Fibroblast of lung (primary cell): Measurements from ENCODE around the gene DTX3. TPM values are rescaled to one million over a fixed set of nuclear protein-coding genes. Genes with fewer than 3 reads are reported as not detected.
"Not testable (repeated sequence)": the region's sequence is repeated elsewhere in the genome, so short reads cannot be mapped to it uniquely, and the experiment has no call there.

Experiments used
- DNase-seq, 2 donors: peaks; one replicate each; pipeline versions ENCODE4 v3.0.0 to v3.0.0-alpha.2; 2010; ENCODE audit warnings: low read depth in 2 of 2
- H2AFZ ChIP-seq: 2 replicates; pipeline ENCODE4 v1.5.1; 2012; ENCODE audit warnings: low read length, control low read depth, inconsistent platforms
- H3K27ac ChIP-seq: 2 replicates; pipeline ENCODE4 v1.5.1; 2011; ENCODE audit warnings: low read length, control low read depth; ENCODE audit not compliant: insufficient read depth
- H3K27me3 ChIP-seq: 2 replicates; pipeline ENCODE4 v1.5.1; 2011; ENCODE audit warnings: mild to moderate bottlenecking, low read length; ENCODE audit not compliant: control insufficient read depth, insufficient read depth
- H3K36me3 ChIP-seq: 2 replicates; pipeline ENCODE4 v1.5.1; 2011; ENCODE audit warnings: low read length; ENCODE audit not compliant: control insufficient read depth, insufficient read depth
- H3K4me1 ChIP-seq: 2 replicates; pipeline ENCODE4 v1.5.1; 2011; ENCODE audit warnings: low read length; ENCODE audit not compliant: control insufficient read depth, insufficient read depth; ENCODE audit errors: extremely low read depth
- H3K4me2 ChIP-seq: 2 replicates; pipeline ENCODE4 v1.5.1; 2011; ENCODE audit warnings: low read length, control low read depth; ENCODE audit not compliant: insufficient read depth; ENCODE audit errors: extremely low read depth
- H3K4me3 ChIP-seq, 4 experiments: fragments of 200-600 bp in 1 of 4; sonication (generic) in 1 of 4; replicated peaks in 1 of 4; 2 replicates each; pipeline ENCODE4 v1.5.1; 2011 to 2016; ENCODE audit warnings: low read length in 4 of 4, low read depth in 3 of 4, mild to moderate bottlenecking in 3 of 4, control low read depth in 2 of 4, inconsistent platforms in 1 of 4, mixed read lengths in 1 of 4; ENCODE audit not compliant: insufficient read depth in 1 of 4; ENCODE audit errors: control extremely low read depth in 1 of 4
- H3K79me2 ChIP-seq: 2 replicates; pipeline ENCODE4 v1.5.1; 2012; ENCODE audit warnings: mild to moderate bottlenecking, low read length, inconsistent platforms; ENCODE audit not compliant: control insufficient read depth, insufficient read depth
- H3K9ac ChIP-seq: 2 replicates; pipeline ENCODE4 v1.5.1; 2011; ENCODE audit warnings: mild to moderate bottlenecking, low read length, control low read depth; ENCODE audit not compliant: insufficient read depth
- H3K9me3 ChIP-seq: 2 replicates; pipeline ENCODE4 v1.5.1; 2012; ENCODE audit warnings: low read depth, low read length; ENCODE audit not compliant: control insufficient read depth, insufficient read depth
- H4K20me1 ChIP-seq: 2 replicates; pipeline ENCODE4 v1.5.1; 2011; ENCODE audit warnings: low read length; ENCODE audit not compliant: control insufficient read depth, insufficient read depth; ENCODE audit errors: extremely low read depth
- EZH2 ChIP-seq: IDR thresholded peaks from 2 replicates; pipeline ENCODE4 v1.5.1; 2012; ENCODE audit warnings: low read length, control low read depth, mild to moderate bottlenecking; ENCODE audit errors: missing control alignments
- polyA plus RNA-seq, 2 donors: library from polyadenylated mRNA; depleted of rRNA in 1 of 2; stranded (reverse) in 1 of 2; unstranded in 1 of 2; fragments of >200 nt; gene quantifications; 2 replicates each; pipeline ENCODE4 v1.2.1, GENCODE V29; 2011 to 2012; ENCODE audit warnings: missing spikeins in 1 of 2
- total RNA-seq: library from RNA; depleted of rRNA; stranded (reverse); fragments of >200 nt; gene quantifications from 2 replicates; pipeline ENCODE4 v1.2.1, GENCODE V29; 2014
- TF ChIP-seq, protein P1 (sequence below), 2 donors: IDR thresholded peaks in 1 of 2; conservative IDR thresholded peaks in 1 of 2; 1 replicate in 1 of 2; 2 replicates in 1 of 2; pipeline ENCODE4 v1.5.1; 2011 to 2012; ENCODE audit warnings: low read length in 2 of 2, control low read depth in 1 of 2, inconsistent platforms in 1 of 2, low read depth in 1 of 2, mild to moderate bottlenecking in 1 of 2

The DTX3 gene
- total and polyA plus RNA-seq, 2 donors (not counting 1 experiment from before 2014, with no cell fraction given) = 12.1 to 30.4 TPM

- no peaks in the 10 kb centered on the region for H3K36me3 ChIP-seq
- H3K27ac ChIP-seq = no peak overlapping the region
- H3K9me3 ChIP-seq = no peaks in the 10 kb centered on the region
- H3K27me3 ChIP-seq = peaks cover 8% of the 10 kb centered on the region
- no peak overlapping the region for H2AFZ ChIP-seq
- no peak overlapping the region for H3K4me2 ChIP-seq
- H3K4me3 ChIP-seq = no peak overlapping the region
- no peak overlapping the region for H3K9ac ChIP-seq
- no peak for DNase-seq
- no peaks in the 10 kb centered on the region for H3K79me2 ChIP-seq
- peaks cover 5% of the 10 kb centered on the region for H3K4me1 ChIP-seq
- H4K20me1 ChIP-seq = no peaks in the 10 kb centered on the region
- no peak for TF ChIP-seq EZH2
- TF ChIP-seq, protein P1, sequence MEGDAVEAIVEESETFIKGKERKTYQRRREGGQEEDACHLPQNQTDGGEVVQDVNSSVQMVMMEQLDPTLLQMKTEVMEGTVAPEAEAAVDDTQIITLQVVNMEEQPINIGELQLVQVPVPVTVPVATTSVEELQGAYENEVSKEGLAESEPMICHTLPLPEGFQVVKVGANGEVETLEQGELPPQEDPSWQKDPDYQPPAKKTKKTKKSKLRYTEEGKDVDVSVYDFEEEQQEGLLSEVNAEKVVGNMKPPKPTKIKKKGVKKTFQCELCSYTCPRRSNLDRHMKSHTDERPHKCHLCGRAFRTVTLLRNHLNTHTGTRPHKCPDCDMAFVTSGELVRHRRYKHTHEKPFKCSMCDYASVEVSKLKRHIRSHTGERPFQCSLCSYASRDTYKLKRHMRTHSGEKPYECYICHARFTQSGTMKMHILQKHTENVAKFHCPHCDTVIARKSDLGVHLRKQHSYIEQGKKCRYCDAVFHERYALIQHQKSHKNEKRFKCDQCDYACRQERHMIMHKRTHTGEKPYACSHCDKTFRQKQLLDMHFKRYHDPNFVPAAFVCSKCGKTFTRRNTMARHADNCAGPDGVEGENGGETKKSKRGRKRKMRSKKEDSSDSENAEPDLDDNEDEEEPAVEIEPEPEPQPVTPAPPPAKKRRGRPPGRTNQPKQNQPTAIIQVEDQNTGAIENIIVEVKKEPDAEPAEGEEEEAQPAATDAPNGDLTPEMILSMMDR (conservative IDR thresholded peaks at IDR 0.05 in 1 of 2, IDR thresholded peaks at IDR 0.05 in 1 of 2; ENCODE audit: low read depth in 1 of 2, low read length in 2 of 2) = no peak
Measured at GRCh38 chr12:57615637-57616036, 11.0 kb downstream of the DTX3 start.

- H3K36me3 ChIP-seq = no peaks in the 10 kb centered on the region
- peaks cover 17% of the 10 kb centered on the region for H3K27me3 ChIP-seq
- no peak overlapping the region for H3K27ac ChIP-seq
- no peaks in the 10 kb centered on the region for H3K79me2 ChIP-seq
- H3K9ac ChIP-seq = no peak overlapping the region
- H2AFZ ChIP-seq = no peak overlapping the region
- TF ChIP-seq EZH2 = no peak
- TF ChIP-seq, protein P1 (conservative IDR thresholded peaks at IDR 0.05 in 1 of 2, IDR thresholded peaks at IDR 0.05 in 1 of 2; ENCODE audit: low read depth in 1 of 2, low read length in 2 of 2) = no peak
- no peaks in the 10 kb centered on the region for H4K20me1 ChIP-seq
- DNase-seq = peak in 1 of 2 donors; percentile 39
- no peaks in the 10 kb centered on the region for H3K9me3 ChIP-seq
- H3K4me2 ChIP-seq = no peak overlapping the region
- peaks cover 3% of the 10 kb centered on the region for H3K4me1 ChIP-seq
- H3K4me3 ChIP-seq = no peak overlapping the region
Measured at GRCh38 chr12:57616383-57617101, 11.9 kb downstream of the DTX3 start.

DNA sequence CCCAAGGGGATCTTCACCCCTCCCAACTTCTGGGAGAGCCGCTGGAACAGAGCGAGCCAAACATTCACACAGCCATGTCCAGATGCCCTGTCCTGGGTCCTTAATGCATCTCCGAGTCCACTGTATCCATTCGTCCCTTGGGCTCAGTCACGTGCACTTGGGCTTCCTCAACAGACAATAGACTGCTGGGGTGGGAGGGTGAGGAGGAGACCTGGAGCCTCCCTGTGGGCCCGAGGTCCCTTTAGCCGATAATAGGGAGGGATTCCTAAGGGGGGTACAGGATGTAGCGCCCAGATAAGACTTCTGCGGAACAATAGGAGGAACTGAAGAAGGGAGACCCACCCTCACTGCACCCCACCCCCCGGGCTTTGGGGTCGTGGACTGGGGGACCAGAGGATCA, 13.3 kb downstream of the DTX3 start:
- no peaks in the 10 kb centered on the region for H4K20me1 ChIP-seq
- no peaks in the 10 kb centered on the region for H3K36me3 ChIP-seq
- H3K4me2 ChIP-seq = no peak overlapping the region
- no peak for DNase-seq
- H3K27me3 ChIP-seq = peaks cover 28% of the 10 kb centered on the region
- TF ChIP-seq, protein P1 (conservative IDR thresholded peaks at IDR 0.05 in 1 of 2, IDR thresholded peaks at IDR 0.05 in 1 of 2; ENCODE audit: low read depth in 1 of 2, low read length in 2 of 2) = no peak
- no peak for TF ChIP-seq EZH2
- peaks cover 5% of the 10 kb centered on the region for H3K4me1 ChIP-seq
- H3K9ac ChIP-seq = no peak overlapping the region
- no peak overlapping the region for H3K27ac ChIP-seq
- H3K4me3 ChIP-seq = no peak overlapping the region
- H2AFZ ChIP-seq = no peak overlapping the region
- no peaks in the 10 kb centered on the region for H3K9me3 ChIP-seq
- H3K79me2 ChIP-seq = no peaks in the 10 kb centered on the region

GRCh38 chr12:57618431-57618830, 13.8 kb downstream of the DTX3 start:
- H3K36me3 ChIP-seq, H3K4me2 ChIP-seq, H3K9me3 ChIP-seq, H3K4me3 ChIP-seq, H3K79me2 ChIP-seq, H2AFZ ChIP-seq, H3K9ac ChIP-seq, DNase-seq, H4K20me1 ChIP-seq, H3K27ac ChIP-seq, H3K4me1 ChIP-seq: not testable (repeated sequence)
- peaks cover 30% of the 10 kb centered on the region for H3K27me3 ChIP-seq
